ENCODE measurements around the gene WDR17.

The WDR17 gene

DNA sequence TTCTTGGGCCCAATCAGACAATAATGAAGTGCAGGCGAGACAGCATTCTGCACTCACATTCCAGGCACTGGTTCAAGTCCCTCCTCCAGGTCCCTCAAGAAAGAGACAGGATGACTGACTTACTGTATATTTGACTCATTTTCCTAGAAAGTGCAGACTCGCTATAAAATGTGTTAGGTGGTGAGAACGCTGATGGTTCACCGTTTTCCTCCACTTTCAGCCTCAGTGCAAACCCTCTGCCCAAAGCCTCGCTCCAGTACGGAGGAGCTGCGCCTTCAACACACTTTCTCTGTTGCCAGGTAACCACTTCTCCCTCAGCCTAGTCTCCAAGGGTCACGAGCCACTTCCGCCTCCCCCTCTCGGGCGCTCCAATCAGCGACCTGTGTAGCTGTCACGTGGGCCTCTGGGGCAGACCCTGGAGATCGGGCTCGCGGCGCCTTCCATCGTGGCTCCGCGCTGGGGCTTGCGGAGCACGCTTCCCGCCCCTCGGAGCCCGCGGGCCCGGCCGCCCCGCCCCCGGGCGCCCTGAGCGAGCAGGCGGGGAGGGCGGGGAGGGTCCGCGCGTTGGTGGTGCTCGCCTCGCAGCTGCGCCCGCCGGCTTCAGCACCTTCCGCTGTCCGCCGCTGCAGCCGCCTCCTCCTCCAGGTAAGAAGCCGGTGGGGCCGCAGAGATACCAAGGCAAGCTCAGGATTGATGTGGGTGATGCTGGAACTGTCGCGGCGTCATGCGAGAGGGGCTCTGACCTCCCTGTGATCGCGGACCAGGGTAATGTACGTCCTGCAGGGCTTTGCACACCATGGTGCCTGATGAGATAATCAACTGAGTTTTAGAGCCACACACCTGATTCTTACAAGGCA lies at the start of gene WDR17:
Gene WDR17 (plus strand): TSS at position 407 of the 857 bp plus-strand sequence. CDS start 45,740 bp downstream, outside the sequence.
- peak; percentile 50 for DNase-seq (ENCODE audit: low read depth)

DNA sequence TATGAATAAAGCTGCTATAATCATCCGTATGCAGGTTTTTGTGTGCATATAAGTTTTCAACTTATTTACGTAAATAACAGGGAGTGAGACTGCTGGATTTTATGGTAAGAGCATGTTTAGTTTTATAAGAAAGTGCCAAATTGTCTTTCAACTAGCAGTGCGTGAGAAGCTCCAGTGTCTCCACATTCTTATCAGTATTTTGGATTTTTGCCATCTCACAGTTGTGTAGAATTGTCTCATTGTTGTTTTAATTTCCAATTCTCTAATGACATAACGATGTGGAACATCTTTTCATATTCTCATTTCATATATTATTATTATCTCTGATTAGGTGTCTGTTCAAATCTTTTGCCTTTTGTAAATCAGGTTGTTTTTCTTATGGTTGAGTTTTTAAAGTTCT lies 49.0 kb upstream of the WDR17 start:
- DNase-seq (ENCODE audit: low read depth): no peak

DNA sequence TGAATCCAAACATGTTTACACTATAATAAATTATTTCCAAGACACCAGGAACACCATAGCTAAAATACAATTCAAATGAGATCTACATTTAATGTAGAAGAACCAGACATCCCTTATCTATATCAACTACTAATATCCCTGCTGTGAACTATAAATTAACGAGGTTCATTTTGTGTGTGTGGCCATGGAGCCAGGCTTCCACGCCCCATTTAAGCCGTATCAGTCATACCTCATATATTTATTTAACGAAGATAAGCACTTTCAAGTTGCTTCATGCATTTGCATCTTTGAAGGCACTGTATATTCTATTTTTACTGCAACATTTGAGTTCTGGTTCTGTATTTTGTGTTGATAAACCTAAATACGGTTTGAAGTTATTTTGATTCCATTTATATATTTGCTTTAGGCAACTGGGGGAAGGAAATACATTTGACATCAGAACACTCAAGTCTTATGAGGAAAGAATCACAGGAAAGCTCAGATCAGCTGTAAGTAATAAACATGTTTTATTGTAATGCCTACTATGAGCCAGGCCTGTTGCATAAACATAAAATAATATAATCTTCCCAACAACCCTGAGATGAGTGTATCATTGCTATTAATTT lies 45.1 kb upstream of the WDR17 start:
- no peak for DNase-seq (ENCODE audit: low read depth)

DNA sequence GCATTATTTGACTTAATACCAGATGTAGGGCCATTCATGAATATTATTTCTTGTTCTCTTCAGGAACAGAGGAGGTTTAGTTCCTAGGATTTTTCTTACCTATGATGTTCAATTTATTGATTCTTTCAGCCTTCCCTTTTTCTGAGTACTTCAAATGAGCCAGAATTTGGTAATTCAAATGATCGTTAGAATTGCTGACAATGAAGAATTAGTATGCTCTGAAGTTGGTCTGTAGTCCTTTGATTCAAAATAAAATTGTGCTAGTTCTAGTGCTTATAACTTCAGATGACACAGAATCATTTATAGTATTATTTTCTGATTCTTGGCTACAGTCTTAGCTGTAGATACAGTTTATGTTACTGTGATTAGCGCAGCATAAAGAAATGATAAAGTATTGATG lies 35.2 kb upstream of the WDR17 start:
- no peak for DNase-seq (ENCODE audit: low read depth)

DNA sequence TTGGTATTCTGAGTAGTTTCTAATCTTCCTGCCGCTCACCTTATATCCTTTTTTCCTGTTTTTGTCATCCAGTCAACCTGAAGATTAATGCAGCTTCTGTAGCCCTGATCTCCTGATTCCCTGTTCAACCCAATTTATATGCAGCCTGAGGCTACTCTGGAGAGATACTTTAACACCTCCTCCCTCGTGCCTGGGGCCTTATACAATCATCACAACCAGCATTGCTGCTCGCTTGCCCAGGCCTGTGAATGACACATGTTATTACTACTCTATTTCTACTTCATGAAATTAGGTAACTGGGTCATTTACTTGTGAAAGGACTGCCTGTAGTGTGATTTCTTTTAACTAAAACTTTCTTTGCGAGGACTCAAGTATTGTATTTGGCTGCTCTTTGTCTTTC lies 33.7 kb upstream of the WDR17 start:
- DNase-seq (ENCODE audit: low read depth): no peak

DNA sequence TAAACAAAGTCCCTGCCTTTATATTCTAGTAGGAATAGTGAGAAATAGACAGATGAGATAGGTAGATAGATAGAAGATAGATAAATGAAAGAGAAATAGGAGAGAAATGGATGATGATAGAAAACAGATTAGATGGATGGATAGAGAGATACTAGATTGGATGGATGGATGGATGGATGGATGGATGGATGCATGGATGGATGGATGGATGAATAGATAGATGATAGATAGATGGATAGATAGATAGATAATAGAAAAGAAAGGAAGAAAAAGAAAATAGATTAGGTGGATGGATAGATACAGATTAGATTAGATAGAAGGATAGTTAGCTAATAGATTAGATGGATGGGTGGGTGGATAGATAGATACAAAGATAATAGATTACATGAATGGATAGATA lies 33.2 kb upstream of the WDR17 start:
- no peak for DNase-seq (ENCODE audit: low read depth)

DNA sequence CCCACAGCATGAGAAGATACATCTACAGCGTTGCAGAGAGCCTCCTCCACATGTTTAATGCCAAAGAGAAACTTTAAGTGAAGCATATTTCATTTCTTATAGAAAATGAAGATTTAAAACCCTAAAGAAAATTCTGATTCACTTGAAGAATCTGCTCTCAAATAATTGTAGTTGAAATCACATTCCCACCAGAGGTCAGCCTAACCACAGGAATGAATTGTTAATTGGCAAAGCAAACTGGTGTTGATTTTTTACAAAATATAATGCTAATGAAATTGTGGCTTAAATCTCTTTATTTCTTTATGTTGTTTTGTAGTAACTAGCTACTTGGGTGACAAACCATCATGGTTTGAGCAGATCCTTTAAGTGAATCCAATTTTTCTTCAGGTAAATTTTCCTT lies 31.1 kb upstream of the WDR17 start:
- no peak for DNase-seq (ENCODE audit: low read depth)

DNA sequence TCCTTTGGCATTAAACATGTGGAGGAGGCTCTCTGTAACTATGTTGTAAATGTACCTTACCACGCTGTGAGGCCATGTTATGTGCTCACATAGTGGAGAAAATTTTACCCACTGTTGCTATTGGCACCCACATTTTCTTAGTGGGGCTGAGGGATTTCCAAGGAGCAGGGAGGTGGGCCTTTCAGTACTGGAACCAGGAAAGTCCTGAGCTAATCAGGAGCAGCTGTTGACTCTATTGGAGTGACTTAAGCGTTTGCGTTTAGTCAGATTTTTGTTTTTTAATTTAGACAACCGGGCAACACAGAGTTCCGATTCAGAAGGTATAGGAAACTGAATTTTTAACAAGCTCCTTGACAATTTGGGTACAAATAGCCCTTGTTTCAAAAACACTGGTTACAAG lies 30.7 kb upstream of the WDR17 start:
- DNase-seq (ENCODE audit: low read depth): no peak

DNA sequence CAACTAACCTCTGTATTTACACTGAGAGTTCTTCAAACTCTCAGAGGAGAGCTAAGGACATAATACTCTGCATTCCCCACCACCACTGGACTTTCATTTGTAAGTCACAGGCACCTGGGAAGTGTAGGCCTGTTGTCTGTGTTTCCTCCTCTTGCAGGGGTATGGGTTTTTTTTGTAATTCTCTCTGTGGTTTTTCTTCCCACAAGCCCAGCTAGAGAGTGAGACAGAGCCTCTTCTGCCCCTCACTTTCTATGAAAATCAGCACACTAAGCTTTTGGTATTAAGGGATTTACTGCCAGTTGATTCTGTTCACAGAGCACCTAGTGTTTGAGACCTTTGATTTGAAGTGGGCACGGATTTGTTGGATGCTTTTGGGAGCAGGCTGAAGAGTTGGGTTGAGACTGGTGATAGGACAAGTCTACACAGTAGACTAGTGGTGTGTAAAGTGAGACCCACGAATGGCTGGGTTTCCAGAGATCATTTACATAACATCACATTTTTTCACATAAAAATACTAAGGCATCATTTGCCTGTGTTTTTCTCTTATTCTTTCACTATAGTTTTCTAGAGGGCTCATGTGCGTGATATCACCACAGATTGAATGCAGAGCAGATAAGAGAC lies 28.9 kb upstream of the WDR17 start:
- DNase-seq (ENCODE audit: low read depth): no peak

DNA sequence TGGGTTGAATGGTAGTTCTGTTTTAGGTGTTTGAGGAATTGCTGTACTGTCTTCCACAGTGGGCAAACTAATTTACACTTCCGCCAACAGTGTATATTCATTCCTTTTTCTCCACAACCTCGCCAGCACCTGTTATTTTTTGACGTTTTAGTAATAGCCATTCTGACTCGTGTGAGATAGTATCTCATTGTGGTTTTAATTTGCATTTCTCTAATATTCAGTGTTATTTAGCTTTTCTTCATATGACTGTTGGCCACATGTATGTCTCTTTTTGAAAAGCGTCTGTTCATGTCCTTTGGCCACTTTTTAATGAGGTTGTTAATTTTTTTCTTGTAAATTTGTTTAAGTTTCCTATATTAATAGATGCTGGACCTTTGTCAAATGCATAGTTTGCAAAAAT lies 26.9 kb upstream of the WDR17 start:
- DNase-seq (ENCODE audit: low read depth): no peak

DNA sequence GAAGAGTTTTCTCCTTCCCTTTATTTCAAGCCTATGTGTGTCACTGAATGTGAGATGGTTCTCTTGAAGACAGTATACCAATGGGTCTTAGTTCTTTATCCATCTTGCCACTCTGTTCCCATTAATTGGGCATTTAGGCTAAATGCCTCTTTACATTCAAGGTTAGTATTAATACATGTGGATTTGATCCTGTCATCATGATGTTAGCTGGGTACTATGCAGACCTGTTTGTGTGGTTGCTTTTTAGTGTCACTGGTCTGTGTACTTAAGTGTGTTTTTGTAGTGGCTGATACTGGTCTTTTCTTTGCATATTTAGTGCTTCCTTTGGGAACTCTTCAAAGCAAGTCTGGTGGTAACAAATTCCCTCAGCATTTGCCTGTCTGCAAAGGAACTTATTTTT lies 23.4 kb upstream of the WDR17 start:
- no peak for DNase-seq (ENCODE audit: low read depth)

DNA sequence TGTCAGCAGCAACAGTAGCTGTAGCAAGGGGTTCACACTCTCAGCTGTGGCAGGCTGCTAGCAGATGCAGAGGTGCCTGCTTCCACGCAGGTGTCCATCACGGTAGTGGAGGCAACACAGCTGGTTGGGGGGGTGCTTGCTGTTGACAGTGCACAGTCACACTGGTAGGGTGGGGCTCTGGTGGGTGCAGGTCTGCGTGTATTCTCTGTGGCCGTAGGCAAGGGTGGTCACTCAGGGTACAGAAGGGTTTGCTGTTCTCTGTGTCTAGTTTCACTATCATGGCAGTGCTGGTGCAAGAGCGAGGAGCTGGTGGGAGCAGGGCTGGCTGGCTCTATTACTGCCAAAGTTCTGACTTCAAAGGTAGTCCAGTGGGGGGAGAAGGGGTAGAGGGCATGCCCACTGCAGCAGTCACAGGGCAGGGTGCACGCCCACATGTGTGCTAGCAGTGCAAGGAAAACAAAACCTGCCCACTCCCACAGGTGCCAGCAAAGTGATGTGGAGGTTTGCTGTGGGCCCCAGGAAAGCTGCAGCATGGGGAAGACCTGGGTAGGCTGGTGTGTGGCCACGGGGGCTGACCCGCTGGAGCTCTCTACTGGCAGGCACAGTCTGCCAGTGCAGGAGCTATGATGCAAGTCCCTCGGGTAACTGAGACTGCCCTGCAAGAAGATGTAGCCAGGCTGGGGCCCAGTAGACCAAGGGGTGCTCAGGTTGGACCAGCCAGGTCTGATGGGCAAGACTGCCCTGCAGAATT lies 21.6 kb upstream of the WDR17 start:
- DNase-seq (ENCODE audit: low read depth): no peak

DNA sequence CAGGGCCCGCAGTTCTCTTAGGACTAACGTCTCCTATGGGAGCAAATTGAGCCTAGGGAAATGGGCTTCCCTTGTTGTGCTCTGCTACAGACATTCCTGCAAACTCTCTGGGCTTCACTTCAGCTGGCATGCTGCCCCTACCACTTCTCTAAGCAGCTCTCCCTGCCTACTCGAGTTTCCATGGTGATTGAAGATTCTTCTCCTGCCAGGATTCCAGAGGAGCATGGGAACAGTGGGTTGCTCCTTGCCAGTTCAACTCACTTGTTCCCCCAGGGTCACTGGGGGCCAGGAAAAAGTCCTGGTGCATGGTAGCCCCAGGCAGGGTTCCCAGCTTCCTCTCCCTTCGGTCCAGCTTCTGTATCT lies 21.1 kb upstream of the WDR17 start:
- DNase-seq (ENCODE audit: low read depth): no peak

DNA sequence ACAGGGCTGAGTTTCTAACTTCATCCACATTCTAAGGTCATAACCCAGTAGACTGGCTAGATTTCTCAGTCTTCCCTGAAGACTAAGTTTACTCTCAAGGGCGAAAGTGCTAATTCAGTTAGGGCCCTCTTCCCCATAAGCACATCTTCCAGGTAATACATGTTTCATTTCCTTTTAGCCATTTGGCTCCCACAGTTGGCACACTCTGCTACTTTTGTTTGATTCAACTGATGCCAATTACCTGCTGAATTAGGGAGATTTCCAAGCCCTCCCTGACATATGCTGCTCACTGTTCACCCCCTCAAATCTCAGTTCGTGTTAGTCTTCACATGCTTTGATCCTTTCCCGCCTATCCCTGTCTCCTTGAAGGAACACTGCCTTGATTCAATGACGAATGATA lies 17.0 kb upstream of the WDR17 start:
- no peak for DNase-seq (ENCODE audit: low read depth)

DNA sequence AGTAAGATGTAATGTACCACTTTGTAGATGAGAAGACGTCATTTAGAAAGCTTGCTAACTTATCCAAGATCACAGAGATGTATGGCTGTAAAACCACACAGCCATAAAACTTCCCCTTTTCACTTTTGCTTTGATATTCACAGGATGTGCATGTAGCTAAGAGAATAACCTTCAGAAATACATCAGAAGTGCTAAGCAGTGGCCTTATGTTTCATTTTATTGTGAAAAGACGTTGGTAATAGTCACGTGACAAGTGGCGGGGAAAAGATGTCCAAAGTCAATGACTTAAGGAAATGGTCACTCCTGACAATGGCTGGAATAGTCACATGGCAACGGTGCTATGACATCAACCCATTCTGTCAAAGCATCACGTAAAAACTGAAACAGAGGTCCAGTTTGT lies 12.9 kb upstream of the WDR17 start:
- DNase-seq (ENCODE audit: low read depth): no peak

DNA sequence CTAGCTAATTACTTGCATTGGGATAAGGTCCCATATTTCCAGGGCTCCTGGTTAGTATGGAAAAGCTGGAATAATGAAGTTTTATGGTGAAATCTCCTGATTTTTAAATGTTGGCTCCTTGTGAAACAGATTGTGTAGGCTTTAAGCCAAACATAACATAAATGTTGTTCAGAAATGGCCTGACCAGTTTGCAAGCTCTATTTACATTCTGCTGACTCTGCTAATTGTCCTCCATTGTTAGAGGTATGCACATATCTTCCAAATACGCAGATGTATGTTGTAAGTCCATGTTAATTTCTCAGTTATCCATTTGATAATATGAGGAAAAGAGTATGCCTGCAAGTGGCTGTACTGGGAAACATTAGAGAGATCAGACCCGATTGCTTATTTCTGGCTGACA lies 11.9 kb upstream of the WDR17 start:
- no peak for DNase-seq (ENCODE audit: low read depth)

DNA sequence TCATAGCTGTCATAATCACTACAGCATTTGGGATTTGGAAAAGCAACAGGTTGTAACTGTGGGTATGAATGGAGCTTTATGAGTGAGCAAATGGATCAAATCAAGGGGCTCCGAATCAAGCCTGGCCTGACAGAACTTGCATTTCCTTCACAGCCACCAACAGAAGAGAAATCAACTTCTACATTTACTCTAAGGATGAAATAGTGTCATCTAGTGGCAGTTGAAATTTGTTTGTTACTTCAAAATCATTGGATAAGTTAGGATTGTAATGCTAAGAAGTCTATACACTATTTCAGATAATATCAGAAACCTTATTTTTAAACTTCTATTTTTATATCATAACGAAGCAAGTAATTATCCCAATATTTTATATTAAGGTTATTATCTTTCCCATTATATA lies 10.7 kb upstream of the WDR17 start:
- DNase-seq (ENCODE audit: low read depth): no peak

DNA sequence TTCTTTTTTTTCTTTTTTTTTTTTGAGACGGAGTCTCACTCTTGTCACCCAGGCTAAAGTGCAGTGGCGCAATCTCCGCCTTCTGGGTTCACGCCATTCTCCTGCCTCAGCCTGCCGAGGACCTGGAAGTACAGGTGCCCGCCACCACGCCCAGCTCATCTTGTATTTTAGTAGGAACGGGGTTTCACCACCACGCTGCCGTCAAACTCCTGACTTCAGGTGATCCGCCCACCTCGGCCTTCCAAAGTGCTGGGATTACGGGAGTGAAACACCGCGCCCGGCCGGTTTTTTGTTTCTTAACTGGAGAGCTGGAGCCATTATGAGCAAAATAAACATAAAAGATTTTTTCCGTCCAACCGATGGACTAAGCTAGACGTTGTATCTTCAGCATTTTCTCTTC lies 1.9 kb upstream of the WDR17 start:
- no peak for DNase-seq (ENCODE audit: low read depth)

DNA sequence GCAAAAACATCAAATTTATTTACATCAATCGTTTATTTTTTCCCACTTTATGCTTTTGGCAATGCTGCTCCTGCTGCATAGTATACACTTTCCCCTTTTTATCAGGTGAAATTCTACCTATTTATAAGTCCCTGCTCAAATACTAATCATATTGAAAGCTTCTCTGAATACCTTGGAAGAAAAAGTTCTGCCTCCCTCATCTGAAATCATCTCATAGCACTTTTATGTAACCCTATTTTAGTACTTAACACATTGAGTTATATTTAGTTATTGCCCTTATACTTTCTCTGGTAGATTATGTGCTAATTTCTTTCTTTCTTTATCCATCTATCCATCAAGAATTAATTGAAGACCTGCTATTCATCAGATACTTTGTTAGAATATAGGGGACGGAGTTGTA lies 1.1 kb upstream of the WDR17 start:
- no peak for DNase-seq (ENCODE audit: low read depth)

DNA sequence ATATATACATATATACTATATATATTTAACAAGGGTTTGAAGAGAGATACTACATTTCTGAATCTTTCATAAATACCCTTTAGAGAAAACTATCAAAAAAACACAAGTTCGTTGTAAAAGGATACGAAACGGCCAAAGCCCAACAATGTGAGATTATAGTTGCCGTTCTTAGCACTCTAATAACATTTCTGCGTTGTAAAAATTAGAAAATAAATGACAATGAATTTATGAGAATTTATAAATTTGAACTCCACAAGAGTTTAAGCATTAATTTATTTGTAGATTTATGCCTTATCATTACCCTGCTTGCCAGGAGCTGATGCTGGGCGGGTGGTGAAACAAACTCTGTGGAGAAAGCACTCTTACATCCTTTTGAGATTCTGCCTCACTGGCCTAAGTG lies 1.1 kb downstream of the WDR17 start:
- no peak for DNase-seq (ENCODE audit: low read depth)

DNA sequence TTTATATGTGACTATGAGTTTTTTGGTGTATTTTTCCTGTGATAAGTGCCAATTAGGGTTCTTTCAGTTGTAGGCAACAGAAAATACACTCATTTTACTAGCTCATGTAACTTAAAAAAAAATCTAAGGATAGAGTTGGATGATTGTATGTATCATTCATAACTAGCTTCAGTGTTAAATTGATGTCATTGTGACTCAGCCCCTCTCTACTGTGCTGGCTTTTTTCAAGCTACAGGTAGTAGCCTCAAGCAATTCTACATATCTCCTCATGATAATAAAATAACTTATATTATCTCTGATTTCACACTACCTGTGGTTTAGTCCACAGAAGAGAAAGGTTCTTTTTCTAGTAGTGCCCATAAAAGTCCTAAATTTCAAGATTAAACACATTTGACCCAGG lies 11.9 kb downstream of the WDR17 start:
- DNase-seq (ENCODE audit: low read depth): no peak

DNA sequence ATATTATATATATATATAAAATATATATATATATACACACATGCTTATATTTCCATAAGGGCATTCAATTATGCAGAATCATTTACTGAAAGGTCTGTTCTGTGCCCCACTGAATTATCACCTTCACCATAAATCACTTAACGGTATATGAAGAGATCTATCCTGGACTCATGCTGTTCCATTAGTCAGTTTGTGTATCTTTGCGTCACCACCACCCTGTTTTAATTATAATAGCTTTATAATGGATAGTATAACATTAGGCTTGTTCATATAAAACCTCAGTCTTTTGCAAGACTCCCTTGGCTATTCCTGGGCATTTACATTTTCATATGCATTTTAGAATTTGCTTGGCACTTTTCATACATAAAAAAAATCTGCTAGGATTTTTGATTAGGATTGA lies 19.1 kb downstream of the WDR17 start:
- no peak for DNase-seq (ENCODE audit: low read depth)

DNA sequence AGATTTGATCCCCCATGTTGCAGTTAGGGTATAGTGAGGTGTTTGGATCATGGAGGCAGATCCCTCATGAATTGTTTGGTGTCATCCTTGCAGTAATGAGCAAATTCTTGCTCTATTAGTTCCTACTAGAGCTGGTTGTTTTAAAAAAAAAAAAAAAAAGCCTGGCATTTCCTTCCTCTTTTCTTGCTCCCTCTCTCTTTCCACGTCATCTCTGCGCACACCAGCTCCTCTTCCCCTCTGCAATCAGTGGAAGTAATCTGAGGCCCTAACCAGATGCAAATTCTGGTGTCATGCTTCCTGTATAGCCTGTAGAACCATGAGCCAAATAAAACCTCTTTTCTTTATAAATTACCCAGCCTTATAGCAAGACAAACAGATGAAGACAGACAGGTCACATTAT lies 24.5 kb downstream of the WDR17 start:
- DNase-seq (ENCODE audit: low read depth): no peak

All from activated T-helper 9 cell treated with anti-CD3 and anti-CD28 coated beads, Interleukin-2, amount 50 U/mL, for 16 hours (primary cell).